Sciatic nerve (tissue), 2 donors: Measurements from ENCODE around the gene NCKAP5. TPM values are rescaled to one million over a fixed set of nuclear protein-coding genes. Genes with fewer than 3 reads are reported as not detected.
A peak's percentile ranks its signal among the peaks of the same experiment; 100 is the strongest.

Source experiments
- ATAC-seq: fragments of 200-7000 bp; cut with Tn5 transposase; one replicate; pipeline ENCODE4 v1.9.1; 2020; ENCODE audit warnings: mild to moderate bottlenecking, moderate library complexity
- DNase-seq: peaks from one replicate; pipeline ENCODE4 v3.0.0-alpha.2; 2020; ENCODE audit warnings: low spot score
- intact Hi-C: fragments of 100-400 bp; cut with DNase I; formaldehyde crosslinking; loops from one replicate; pipeline ENCODE4 v1.14.2; 2022
- total RNA-seq: library from RNA; stranded (reverse); fragmentation: NEBNext Ultra II Directional; extraction: Animal tissue kit (Norgen Biotek cat#: 25700); gene quantifications from one replicate; pipeline ENCODE4 v1.2.1, GENCODE V29; 2021
- donor health status: DM: no; HTN: no; CAD: no.
- donor health status: DM: no; HTN: no; CAD: no.

The NCKAP5 gene
- 10.5 TPM for total RNA-seq

- DNase-seq (peak; percentile 61), ATAC-seq (peak; percentile 72)
These were observed at the start of gene NCKAP5 for GRCh38 chr2:133568172-133568571. NCKAP5 (minus strand) TSS chr2:133568463; CDS start chr2:133517526, 50,937 bp downstream.

GRCh38 chr2:133609664-133610063 lies 41.4 kb upstream of the NCKAP5 start:
- DNase-seq (no peak), ATAC-seq (no peak)
- intact Hi-C loops = no loop called here

More at GRCh38 chr2:133568172-133568571, at the start of gene NCKAP5:
- intact Hi-C loops = no loop called here

GRCh38 chr2:133608291-133608690 lies 40.0 kb upstream of the NCKAP5 start:
- ATAC-seq (no peak), DNase-seq (no peak)

GRCh38 chr2:133607679-133608078 lies 39.4 kb upstream of the NCKAP5 start:
- intact Hi-C loops = no loop called here
- ATAC-seq (no peak), DNase-seq (no peak)

More at GRCh38 chr2:133608291-133608690, 40.0 kb upstream of the NCKAP5 start:
- intact Hi-C loops = no loop called here

GRCh38 chr2:133606616-133607015 lies 38.4 kb upstream of the NCKAP5 start:
- intact Hi-C loops = no loop called here
- ATAC-seq (no peak), DNase-seq (no peak)

GRCh38 chr2:133605766-133606137 lies 37.5 kb upstream of the NCKAP5 start:
- intact Hi-C loops = no loop called here
- no peak for DNase-seq

GRCh38 chr2:133605011-133605765 lies 36.9 kb upstream of the NCKAP5 start:
- intact Hi-C loops = no loop called here
- DNase-seq (no peak), ATAC-seq (no peak)

More at GRCh38 chr2:133605766-133606137, 37.5 kb upstream of the NCKAP5 start:
- ATAC-seq = no peak

- DNase-seq = no peak
- ATAC-seq = no peak
- intact Hi-C loops = no loop called here
These were observed 34.8 kb upstream of the NCKAP5 start for GRCh38 chr2:133603109-133603508.

GRCh38 chr2:133602538-133602937 lies 34.3 kb upstream of the NCKAP5 start:
- intact Hi-C loops = no loop called here
- DNase-seq (no peak), ATAC-seq (peak; percentile 23)

- intact Hi-C loops = no loop called here
- ATAC-seq = peak; percentile 79
These were observed 32.1 kb upstream of the NCKAP5 start for GRCh38 chr2:133600266-133600928.

GRCh38 chr2:133599811-133600210 lies 31.5 kb upstream of the NCKAP5 start:
- intact Hi-C loops = no loop called here
- DNase-seq (no peak), ATAC-seq (no peak)

More at GRCh38 chr2:133600266-133600928, 32.1 kb upstream of the NCKAP5 start:
- no peak for DNase-seq

GRCh38 chr2:133599211-133599803 lies 31.0 kb upstream of the NCKAP5 start:
- DNase-seq (no peak), ATAC-seq (no peak)
- intact Hi-C loops = no loop called here

- no peak for ATAC-seq
- DNase-seq = no peak
- intact Hi-C loops = no loop called here
These were observed 30.5 kb upstream of the NCKAP5 start for GRCh38 chr2:133598769-133599168.

- intact Hi-C loops = no loop called here
- no peak for ATAC-seq
- no peak for DNase-seq
These were observed 28.6 kb upstream of the NCKAP5 start for GRCh38 chr2:133596701-133597393.

GRCh38 chr2:133591164-133591563 lies 22.9 kb upstream of the NCKAP5 start:
- no peak for DNase-seq
- peak; percentile 93 for ATAC-seq

GRCh38 chr2:133589456-133589855 lies 21.2 kb upstream of the NCKAP5 start:
- intact Hi-C loops = no loop called here

More at GRCh38 chr2:133591164-133591563, 22.9 kb upstream of the NCKAP5 start:
- intact Hi-C loops = no loop called here

GRCh38 chr2:133588144-133588543 lies 19.9 kb upstream of the NCKAP5 start:
- intact Hi-C loops = no loop called here
- DNase-seq (no peak), ATAC-seq (no peak)

More at GRCh38 chr2:133589456-133589855, 21.2 kb upstream of the NCKAP5 start:
- ATAC-seq (no peak), DNase-seq (no peak)

- DNase-seq (no peak), ATAC-seq (no peak)
- intact Hi-C loops = no loop called here
These were observed 18.7 kb upstream of the NCKAP5 start for GRCh38 chr2:133586978-133587377.

GRCh38 chr2:133581010-133581760 lies 12.9 kb upstream of the NCKAP5 start:
- DNase-seq (no peak), ATAC-seq (peak; percentile 70)
- intact Hi-C loops = no loop called here
